Superior temporal gyrus (tissue), 1 donor: ENCODE measurements around the gene TXNDC5.

Experiments
- DNase-seq: peaks from one replicate; pipeline ENCODE4 v3.0.0-alpha.2; 2016; ENCODE audit errors: extremely low spot score

Gene TXNDC5

GRCh38 chr6:7910654-7911344, at the start of gene TXNDC5:
TXNDC5 (minus strand) TSS chr6:7910788; CDS start chr6:7910776, 12 bp downstream.
- peak; percentile 69 for DNase-seq

DNA sequence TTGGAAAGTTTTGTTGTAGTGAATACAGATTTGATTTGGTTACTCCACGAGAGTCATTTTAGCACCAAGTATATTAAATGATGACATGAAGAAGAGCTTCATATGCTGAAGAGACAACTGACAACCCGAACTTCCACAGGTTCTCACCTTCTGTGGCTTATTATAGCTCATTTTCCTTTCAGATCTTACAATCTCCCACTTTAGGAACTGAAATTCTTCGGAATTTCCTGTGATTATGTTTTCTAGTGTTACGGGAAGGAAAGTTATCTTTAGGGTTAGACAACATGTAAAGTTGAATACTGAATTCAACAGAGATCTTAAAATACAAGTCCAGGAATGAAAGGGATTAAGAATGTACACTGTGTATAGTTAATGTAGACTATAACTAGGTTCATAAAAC, 49.6 kb upstream of the TXNDC5 start:
- no peak for DNase-seq

DNA sequence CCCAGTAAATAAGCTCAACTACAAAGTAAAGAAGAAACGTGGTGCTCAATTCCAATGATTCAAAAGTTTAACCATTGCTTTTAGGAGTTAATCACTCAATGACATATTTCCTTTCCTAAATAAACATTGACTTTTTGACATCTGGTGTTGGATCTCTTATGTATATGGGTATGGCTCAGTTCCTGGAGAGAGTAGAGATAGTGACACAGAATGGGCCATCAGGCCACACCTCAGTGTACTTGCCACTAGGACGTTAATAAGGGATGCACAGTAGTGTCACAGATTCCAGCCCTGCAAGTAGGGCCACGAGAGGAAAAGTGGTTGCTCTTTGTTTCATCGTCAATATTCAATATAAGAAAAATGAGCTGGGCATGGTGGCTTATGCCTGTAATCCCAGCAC, 48.9 kb upstream of the TXNDC5 start:
- no peak for DNase-seq

DNA sequence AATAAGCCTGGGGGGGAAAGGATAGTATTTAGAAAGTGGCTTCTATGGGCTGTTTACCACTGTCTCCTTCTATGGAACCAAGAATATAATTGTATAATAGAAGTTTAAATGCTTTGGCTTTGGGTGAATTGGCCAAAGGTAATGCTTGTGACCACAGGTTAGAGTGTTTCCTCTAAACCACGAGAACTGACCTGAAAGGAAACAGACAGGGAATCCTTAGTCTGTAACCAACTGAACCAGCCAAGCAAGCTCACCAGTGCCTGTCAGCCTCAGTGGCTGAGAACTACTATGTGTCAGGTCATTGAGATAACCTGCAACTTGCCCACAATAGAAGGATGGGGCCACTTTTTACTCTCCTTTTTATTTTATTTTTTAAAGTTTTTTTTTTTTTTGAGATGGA, 47.9 kb upstream of the TXNDC5 start:
- no peak for DNase-seq

DNA sequence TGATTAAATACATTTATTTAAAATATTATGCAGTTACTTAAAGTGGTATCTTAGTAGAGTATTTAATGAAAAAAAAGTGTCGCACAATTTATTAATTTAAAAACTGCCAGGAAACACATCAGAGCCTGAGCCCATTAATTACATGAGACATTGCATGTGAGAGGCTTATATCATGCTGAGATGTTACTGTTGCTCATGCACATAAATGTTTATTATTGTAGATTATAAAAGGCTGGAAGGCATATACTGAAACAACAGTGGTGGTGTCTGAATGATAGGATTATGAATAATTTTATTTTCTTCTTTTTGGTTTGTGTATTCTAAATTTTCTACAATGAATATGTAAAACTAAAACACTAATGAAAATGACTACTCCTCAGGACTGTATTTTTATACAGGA, 45.7 kb upstream of the TXNDC5 start:
- no peak for DNase-seq

DNA sequence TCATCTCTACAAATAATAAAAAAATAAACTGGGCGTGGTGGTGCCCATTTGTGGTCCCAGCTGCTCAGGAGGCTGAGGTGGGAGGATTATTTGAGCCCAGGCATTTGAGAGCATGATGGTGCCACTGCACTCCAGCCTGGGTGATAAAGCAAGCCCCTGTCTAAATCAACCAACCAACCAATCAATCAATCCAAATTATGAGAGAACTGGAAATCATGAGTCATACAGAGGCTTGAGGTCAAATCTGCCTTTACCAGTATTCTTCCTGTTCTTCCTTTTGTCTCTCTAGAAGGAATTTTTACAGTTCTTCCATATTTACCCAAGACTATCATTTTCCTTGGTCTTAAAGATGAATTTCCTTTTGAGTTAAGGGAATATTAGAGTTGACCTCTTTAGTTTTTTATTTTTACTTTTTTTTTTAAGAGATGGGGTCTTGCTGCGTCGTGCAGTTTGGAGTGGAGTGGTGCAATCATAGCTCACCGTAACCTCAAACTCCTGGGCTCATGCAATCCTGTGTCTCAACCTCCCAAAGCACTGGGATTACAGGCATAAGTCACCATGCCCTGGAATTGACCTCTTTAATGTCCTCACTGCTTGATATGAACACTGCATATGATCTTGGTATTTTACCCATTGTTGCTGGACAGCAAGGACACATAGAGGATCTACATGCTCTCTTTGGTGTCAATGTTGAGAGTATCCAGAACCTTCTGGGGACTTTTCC, 44.1 kb upstream of the TXNDC5 start:
- no peak for DNase-seq

GRCh38 chr6:7953753-7954152, 43.2 kb upstream of the TXNDC5 start:
- no peak for DNase-seq

DNA sequence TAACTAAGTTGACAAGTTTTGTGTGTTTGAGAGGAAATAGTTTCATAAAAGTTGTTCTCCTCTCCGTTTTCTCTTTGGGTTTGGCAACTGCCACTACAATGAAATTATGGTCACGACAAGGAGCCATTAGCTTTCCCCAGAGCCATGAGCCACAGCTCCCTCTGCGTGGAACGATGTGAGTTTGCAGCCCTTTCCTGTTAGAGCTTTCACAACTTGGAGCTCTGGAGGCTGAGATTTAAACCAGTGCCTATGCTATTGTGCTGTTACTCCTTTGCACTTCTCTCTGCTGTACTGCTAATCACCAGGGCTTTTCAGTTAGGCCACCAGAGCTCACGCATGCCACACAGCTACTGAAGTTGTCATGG, 29.3 kb upstream of the TXNDC5 start:
- DNase-seq: peak; percentile 49

DNA sequence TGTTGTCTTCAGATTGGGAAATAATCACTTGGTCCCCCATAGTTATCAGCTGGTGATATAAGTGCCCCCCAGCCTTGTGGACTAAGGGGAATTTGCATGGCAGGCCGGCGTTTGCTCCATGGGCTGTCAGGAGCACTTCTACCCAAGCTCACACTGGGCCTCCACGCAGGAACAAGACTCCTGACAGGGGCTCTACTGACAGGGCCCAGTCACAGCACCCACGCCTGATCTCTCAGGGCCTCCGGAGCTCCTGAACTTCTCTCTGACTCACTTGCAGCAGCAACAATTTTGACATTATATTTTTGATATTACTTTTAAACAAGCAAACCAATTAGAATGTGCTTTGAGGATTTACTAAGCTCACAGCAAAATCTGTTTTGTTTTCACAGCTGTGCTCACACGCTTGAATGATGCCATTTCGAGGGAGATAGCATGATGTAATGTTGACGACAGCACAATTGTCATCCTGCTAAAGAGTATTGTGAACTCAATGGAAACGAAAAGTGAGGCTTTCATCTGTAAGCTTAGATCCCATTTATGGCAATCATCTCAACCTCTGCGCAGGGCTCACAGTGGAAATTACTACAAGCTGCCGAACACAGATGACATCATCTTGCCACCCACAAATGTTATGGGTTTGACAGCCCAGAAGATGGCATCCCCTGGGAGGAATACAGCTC, 28.7 kb upstream of the TXNDC5 start:
- no peak for DNase-seq

DNA sequence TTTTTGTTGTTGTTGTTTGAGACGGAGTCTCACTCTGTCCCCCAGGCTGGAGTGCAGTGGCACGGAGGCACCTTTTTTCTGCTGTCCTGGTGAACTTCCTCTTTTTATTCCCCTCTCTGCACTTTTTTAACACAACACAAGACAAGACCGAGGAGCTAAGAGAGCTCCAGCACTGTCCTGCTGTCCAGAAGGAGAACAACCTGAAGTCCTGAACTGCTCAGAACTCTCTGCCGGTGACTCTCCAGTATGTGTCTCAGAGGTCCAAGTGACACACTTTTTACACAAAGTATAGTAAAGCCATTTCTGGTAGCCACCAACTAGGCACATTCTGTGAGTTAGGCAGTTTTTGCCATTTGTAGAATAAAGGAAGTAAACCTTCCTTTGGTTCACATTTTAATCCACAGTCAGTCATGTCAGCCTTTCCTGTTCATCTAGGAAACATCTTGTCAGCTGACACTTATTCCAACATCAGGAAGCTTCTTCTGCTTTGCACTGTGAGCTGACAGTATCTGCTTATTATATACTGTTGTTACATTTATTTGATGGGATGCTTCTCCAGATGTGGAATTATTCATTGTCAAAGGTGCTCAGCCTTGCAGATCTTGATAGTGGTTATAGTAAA, 28.1 kb upstream of the TXNDC5 start:
- DNase-seq: no peak

GRCh38 chr6:7933794-7934193, 23.2 kb upstream of the TXNDC5 start:
- no peak for DNase-seq

GRCh38 chr6:7932625-7933024, 22.0 kb upstream of the TXNDC5 start:
- DNase-seq: no peak

DNA sequence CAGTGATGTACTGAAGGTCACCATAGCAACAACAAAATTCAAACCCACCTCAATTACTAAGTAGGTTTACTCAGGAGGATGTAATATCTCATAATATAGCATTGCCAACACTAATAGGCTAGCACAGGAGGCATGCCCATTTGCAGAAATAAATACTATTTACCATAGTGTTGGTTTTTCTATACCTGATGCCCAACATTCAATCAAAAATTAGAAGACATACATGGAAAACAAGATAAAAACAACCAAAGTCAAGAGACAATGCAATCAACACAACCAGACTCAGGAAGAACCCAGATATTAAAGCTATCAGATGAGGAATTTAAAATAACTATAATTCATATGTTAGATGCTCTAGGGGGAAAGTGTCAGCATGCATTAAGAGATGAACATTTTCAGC, 14.3 kb upstream of the TXNDC5 start:
- no peak for DNase-seq

- no peak for DNase-seq
Observed at GRCh38 chr6:7922596-7922995, 12.0 kb upstream of the TXNDC5 start.

DNA sequence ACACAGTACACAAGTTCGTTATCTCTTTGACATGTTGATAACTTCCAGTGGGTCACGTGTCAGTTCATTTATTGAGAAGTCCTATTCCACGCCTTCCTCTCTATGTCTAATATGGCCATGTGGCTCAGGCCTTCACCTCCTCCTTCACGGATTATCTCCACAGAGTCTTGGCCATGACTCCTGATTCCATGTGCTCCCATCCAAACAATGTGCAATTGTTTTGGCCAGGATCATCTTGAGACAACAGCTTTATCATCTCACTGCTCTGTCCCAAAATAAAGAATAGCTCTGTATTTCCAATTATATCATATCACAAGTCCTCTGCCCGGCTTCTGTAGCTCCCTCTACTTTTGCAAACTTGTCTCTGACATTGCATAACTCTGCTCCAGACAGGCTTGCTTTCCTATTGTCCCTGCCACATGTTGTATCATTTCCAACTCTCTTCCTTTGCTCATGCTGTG, 11.1 kb upstream of the TXNDC5 start:
- DNase-seq: no peak

DNA sequence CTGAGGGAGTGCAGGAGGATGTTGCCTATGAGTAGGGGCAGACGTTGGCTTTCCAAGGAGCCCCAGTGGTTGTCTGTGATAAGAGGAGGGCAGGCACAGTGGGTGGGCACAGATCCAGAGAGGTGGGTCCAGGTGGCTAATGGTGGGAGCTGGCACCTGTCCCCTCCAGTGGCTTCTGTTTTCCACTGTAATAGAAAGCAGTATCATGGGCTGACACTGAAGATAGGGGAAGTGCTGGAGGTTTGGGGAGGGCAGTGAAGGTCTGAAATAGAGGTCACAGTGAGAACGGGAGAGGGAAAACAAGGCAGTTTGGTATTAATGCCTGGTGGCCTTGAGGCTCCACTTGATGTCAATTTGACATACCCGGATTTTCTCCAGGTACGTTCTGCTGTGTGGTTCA, 10.5 kb upstream of the TXNDC5 start:
- DNase-seq: no peak

- no peak for DNase-seq
Observed at GRCh38 chr6:7920425-7920824, 9.8 kb upstream of the TXNDC5 start.

DNA sequence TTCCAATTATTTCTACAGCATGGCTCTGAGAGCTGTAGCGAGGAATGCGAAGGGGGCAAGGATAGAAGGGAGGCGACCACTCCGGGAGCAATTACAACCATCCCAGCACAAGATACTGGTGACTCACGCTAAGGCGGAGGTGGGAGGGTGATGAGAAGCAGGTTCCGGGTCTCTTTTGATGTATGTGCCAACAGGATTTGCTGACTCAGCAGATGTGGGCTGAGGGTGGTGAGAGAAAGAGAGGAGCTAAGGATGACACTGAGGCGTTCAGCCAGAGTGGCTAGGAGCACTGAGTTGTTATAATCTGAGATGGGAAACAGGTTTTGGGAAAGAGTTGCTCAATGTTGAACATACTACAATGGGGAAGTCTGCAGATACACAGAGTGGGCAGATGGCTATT, 9.3 kb upstream of the TXNDC5 start:
- DNase-seq: no peak

- no peak for DNase-seq
Observed at GRCh38 chr6:7918403-7918802, 7.8 kb upstream of the TXNDC5 start.

- no peak for DNase-seq
Observed at GRCh38 chr6:7917729-7918128, 7.1 kb upstream of the TXNDC5 start.

- DNase-seq: no peak
Observed at GRCh38 chr6:7916959-7917358, 6.4 kb upstream of the TXNDC5 start.

DNA sequence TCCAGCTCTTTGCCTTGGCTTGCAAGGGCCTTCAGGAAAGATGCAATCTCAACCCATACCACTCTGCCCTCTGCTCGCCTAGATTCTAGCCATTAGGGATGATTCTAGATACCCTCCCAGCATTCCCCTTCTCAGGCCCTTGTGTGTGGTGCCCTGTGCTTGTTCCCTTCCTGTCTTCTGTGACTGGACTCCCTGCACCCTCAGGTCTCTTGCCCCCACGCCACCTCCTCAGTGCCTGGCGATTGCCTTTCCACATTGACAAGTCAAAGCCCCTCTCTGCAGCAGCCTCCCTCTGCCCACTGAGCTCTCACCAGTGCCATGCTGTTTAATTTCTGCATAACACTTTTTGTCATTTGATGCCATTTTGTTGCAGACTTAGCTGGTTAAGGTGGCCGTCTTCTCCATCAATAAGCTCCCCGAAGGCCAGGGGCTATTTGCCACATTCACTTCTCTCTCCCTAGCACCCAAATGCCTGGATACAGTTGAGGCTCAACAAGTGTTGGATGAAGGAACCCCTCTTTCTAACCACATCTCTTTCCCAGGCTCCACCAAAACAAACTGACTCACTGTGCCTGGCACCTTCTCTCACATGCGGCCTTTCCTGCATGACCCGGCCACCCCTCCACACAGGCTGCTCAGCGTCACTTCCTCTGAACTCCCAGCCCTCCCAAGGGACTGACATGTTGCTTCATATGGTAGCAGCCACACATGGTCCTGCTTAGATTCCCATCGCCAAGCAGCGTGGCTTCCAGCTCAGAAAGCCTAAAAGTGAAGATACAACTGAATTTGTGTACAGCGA, 4.6 kb upstream of the TXNDC5 start:
- no peak for DNase-seq
